Measurements from ENCODE around the gene ARNT2. TPM values are rescaled to one million over a fixed set of nuclear protein-coding genes. Genes with fewer than 3 reads are reported as not detected.

Gene ARNT2
- total RNA-seq, 1 experiment from 2014 or later: 3.6 TPM

GRCh38 chr15:80557441-80558234, 153.5 kb downstream of the ARNT2 start:
- DNase-seq: no peak
- Mint-ChIP-seq H3K9me3 (ENCODE audit: low read depth, unreplicated experiment) (no peaks in the 10 kb centered on the region), H3K4me1 (ENCODE audit: low read depth, unreplicated experiment) (no peaks in the 10 kb centered on the region), H3K4me3 (ENCODE audit: low read depth, unreplicated experiment) (no peak overlapping the region), H3K27me3 (ENCODE audit: unreplicated experiment) (peaks cover 18% of the 10 kb centered on the region), H3K27ac (ENCODE audit: unreplicated experiment) (no peak overlapping the region), H3K36me3 (ENCODE audit: insufficient read depth, unreplicated experiment) (no peaks in the 10 kb centered on the region)
- intact Hi-C loops (cut with micrococcal nuclease; ENCODE audit: unreplicated experiment): no loop called here
- no TSS peak for BruUV-seq (replicated peaks)
- no peak for TF ChIP-seq CTCF (IDR thresholded peaks at IDR 0.05; ENCODE audit: unreplicated experiment)
- CTCF ChIA-PET: interaction anchor here (0.6 to 0.7 kb wide), 2 partner anchors 99 to 136 kb away, joined by 3 read pairs; no protein-coding TSS in a partner anchor

GRCh38 chr15:80558631-80559319, 154.6 kb downstream of the ARNT2 start:
- no TSS peak for BruUV-seq (replicated peaks)
- no peak for DNase-seq
- no peak for TF ChIP-seq CTCF (IDR thresholded peaks at IDR 0.05; ENCODE audit: unreplicated experiment)
- Mint-ChIP-seq H3K27me3 (ENCODE audit: unreplicated experiment) (peaks cover 18% of the 10 kb centered on the region), H3K36me3 (ENCODE audit: insufficient read depth, unreplicated experiment) (no peaks in the 10 kb centered on the region), H3K4me1 (ENCODE audit: low read depth, unreplicated experiment) (peaks cover 6% of the 10 kb centered on the region), H3K27ac (ENCODE audit: unreplicated experiment) (no peak overlapping the region), H3K4me3 (ENCODE audit: low read depth, unreplicated experiment) (no peak overlapping the region), H3K9me3 (ENCODE audit: low read depth, unreplicated experiment) (no peaks in the 10 kb centered on the region)
- CTCF ChIA-PET: no interaction called here
- intact Hi-C loops (cut with micrococcal nuclease; ENCODE audit: unreplicated experiment): no loop called here

GRCh38 chr15:80559320-80559693, 155.1 kb downstream of the ARNT2 start:
- no peak overlapping the region for H3K4me3 Mint-ChIP-seq (ENCODE audit: low read depth, unreplicated experiment)
- intact Hi-C loops (cut with micrococcal nuclease; ENCODE audit: unreplicated experiment): no loop called here
- CTCF ChIA-PET: no interaction called here
- H3K27ac Mint-ChIP-seq (ENCODE audit: unreplicated experiment): no peak overlapping the region
- H3K27me3 Mint-ChIP-seq (ENCODE audit: unreplicated experiment): peaks cover 18% of the 10 kb centered on the region
- no peaks in the 10 kb centered on the region for H3K9me3 Mint-ChIP-seq (ENCODE audit: low read depth, unreplicated experiment)
- no peaks in the 10 kb centered on the region for H3K36me3 Mint-ChIP-seq (ENCODE audit: insufficient read depth, unreplicated experiment)
- TF ChIP-seq CTCF (IDR thresholded peaks at IDR 0.05; ENCODE audit: unreplicated experiment): no peak
- no peak for DNase-seq
- peaks cover 7% of the 10 kb centered on the region for H3K4me1 Mint-ChIP-seq (ENCODE audit: low read depth, unreplicated experiment)
- BruUV-seq (replicated peaks): no TSS peak

GRCh38 chr15:80559761-80560160, 155.6 kb downstream of the ARNT2 start:
- Mint-ChIP-seq H3K4me1 (ENCODE audit: low read depth, unreplicated experiment) (peaks cover 7% of the 10 kb centered on the region), H3K4me3 (ENCODE audit: low read depth, unreplicated experiment) (no peak overlapping the region), H3K9me3 (ENCODE audit: low read depth, unreplicated experiment) (no peaks in the 10 kb centered on the region), H3K27ac (ENCODE audit: unreplicated experiment) (no peak overlapping the region), H3K36me3 (ENCODE audit: insufficient read depth, unreplicated experiment) (no peaks in the 10 kb centered on the region), H3K27me3 (ENCODE audit: unreplicated experiment) (peaks cover 18% of the 10 kb centered on the region)
- CTCF ChIA-PET: no interaction called here
- no TSS peak for BruUV-seq (replicated peaks)
- intact Hi-C loops (cut with micrococcal nuclease; ENCODE audit: unreplicated experiment): no loop called here
- DNase-seq: no peak
- no peak for TF ChIP-seq CTCF (IDR thresholded peaks at IDR 0.05; ENCODE audit: unreplicated experiment)

Data from Calu3 (cell line).